Cardiac septum (tissue), 1 donor: ENCODE results near the gene TEX101. TPM values are rescaled to one million over a fixed set of nuclear protein-coding genes. Genes with fewer than 3 reads are reported as not detected.
"Not testable (repeated sequence)": the region's sequence is repeated elsewhere in the genome, so short reads cannot be mapped to it uniquely, and the experiment has no call there.

Experiments used
- DNase-seq: peaks from one replicate; pipeline ENCODE4 v3.0.0-alpha.2; 2020; ENCODE audit warnings: low spot score
- intact Hi-C: fragments of 100-400 bp; cut with DNase I; formaldehyde crosslinking; loops from one replicate; pipeline ENCODE4 v1.14.0; 2022
- total RNA-seq: library from RNA; stranded (reverse); fragmentation: NEBNext Ultra II Directional; extraction: Animal tissue kit (Norgen Biotek cat#: 25700); gene quantifications from one replicate; pipeline ENCODE4 v1.2.1, GENCODE V29; 2021
- donor health status: DM: no; HTN: no; CAD: no.

TEX101 gene
- total RNA-seq, 1 donor from 2014 or later, result not detected

DNA sequence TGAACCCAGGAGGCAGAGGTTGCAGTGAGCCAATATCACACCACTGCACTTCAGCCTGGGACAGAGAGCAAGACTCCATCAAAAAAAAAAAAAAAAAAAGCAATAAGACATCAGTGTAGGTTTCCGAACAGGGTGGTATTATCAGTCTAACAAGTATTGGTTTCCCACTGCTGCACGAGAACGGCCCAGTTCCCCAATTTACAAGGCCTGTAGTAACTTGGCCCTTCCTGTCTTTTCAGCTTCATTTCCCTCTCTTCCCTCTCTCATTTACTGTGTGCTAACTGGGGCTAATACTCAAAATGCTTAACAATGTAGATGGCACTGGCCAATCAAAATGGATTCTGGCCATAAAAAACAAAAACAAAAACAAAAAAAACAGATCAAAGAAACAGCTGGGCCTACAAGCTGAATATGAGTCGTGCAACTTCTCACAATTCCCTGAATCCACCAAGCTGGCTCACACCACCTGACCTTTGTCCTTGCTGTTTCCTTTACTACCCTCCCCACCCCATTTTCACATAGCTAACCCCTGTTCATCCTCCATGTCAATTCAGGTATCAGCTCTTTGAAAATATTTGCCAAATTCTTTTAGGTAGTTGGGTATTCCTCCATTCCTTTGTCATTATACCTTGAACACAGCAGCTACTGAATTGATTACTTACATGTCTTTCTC, 2.4 kb downstream of the TEX101 start:
- intact Hi-C loops, result no loop called here
- no peak for DNase-seq

DNA sequence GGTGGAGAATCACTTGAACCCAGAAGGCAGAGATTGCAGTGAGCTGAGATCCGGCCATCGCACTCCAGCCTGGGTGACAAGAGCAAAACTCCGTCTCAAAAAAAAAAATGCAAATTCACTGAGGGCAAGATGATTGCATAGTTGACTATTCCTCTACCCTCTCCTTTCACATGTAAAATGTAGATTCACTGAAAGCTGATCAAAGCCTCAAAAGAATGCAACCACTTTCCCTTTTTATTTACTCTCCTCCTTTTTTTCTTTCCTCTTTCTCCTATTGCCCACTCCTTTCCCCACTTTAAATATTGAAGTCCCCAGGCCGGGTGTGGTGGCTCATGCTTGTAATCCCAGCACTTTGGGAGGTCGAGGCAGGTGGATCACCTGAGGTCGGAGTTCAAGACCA, 6.3 kb downstream of the TEX101 start:
- DNase-seq, result no peak
- intact Hi-C loops, result no loop called here

DNA sequence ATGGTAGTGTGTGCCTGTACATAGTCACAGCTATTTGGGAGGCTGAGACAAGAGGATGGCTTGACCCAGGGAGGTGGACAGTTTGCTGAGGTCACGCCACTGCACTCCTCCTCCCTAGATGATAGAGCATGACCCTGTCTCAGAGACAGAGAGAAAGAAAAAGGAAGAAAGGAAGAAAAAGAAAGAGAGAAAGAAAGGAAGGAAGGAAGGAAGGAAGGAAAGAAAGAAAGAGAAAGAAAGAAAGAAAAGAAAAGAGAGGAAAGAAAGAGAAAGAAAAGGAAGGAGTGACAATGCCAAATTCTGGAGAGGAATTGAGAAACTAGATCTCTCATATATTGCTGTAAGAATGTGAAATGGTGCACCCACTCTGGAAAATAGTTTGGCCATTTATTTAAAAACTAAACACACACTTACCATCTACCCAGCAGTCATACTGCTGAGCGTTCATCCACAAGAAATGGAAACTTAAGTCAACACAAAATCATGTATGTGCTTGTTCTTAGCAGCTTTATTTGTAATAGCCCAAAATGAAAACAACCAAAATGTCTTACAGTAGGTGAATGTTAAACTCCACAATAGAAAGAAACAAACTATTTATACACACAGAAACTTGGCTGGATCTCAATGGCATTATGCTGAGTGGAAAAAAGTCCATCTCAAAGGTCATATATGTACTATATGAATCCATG, 7.5 kb downstream of the TEX101 start:
- intact Hi-C loops, result no loop called here
- DNase-seq, result no peak

DNA sequence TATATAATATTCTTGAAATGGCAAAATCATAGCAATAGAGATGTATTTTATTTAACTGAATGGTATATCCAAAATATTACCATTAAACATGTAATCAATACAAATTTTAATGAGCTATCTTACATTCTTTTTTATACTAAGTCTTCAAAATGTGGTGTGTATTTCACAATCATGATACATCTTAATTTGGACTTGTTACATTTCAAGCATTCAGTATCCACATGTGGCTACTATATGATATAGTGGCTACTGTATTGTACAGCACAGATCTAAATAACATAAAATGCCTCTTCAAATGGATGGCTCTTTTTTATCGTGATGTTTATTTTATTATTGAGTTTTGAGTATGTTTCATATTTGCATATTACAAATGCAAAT, 8.0 kb downstream of the TEX101 start:
- intact Hi-C loops, result no loop called here
- DNase-seq, result no peak

DNA sequence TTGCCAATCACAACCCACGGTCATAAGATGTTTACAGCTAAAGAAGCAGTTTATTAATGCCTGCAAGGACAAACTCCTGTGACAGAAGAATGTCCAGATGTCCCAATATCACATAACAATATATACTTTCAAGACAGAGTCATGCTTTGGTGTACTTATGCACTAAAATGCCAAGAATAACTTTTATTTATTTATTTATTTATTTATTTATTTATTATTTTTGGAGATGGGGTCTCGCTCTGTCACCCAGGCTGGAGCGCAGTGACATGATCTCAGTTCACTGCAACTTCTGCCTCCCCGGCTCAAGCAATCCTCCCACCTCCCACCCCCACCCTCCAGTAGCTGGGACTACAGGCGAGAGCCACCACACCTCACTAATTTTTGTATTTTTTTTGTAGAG, 9.1 kb downstream of the TEX101 start:
- no peak for DNase-seq
- intact Hi-C loops, result no loop called here

DNA sequence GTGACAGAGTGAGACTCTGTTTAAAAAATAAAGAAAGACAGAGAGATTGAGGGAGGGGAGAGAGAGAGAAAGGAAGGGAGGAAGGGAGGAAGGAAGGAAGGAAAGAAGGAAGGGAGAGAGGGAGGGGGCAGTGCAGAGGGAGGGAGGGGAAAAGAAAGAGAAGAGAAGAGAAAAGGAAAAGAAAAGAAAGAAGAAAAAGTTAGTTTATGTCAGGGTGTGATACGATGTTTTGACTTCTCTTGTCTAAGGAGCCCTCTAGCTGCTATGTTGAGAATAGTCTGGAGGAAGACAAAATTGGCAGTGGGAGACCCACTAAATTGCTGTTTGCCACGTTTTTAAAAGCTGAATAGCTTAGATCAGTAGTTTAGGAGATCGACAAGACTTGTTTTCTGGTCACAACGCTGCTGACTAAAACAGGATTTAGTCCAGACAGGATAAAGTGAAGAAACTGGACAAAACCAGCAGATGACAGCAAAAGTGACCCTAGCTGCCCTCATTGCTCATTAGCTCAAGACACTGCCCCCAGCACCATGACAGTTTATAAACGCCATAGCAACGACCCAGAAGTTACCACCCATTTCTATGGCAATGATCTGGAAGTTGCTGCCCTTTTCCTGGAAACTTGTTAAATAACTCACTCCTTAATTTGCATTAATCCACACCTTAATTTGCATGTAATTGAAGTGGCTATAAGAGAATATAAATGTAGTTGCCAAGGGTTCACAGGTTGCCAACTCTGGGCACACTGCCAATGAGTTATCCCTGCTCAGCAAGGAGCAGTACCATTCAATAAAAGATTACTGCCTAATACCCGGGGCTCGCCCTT, 11.1 kb downstream of the TEX101 start:
- intact Hi-C loops, result no loop called here
- DNase-seq, result no peak

DNA sequence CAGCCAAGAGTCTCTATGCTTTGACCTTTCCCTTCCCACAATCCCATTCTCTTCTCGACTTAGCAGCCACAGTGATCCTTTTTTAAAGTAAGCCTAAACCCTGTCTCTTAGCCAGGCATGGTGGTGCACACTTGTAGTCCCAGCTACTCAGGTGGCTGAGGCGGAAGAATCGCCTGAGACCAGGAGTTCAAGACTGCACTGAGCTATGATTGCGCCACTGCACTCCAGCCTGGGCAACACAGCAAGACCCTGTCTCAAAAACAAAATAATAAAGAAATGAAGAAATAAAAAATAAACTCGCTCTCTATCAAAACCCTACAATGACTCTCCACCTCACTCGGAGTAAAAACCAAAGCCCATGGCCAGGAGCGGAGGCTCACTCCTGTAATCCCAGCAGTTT, 14.7 kb downstream of the TEX101 start:
- no peak for DNase-seq
- intact Hi-C loops, result no loop called here

DNA sequence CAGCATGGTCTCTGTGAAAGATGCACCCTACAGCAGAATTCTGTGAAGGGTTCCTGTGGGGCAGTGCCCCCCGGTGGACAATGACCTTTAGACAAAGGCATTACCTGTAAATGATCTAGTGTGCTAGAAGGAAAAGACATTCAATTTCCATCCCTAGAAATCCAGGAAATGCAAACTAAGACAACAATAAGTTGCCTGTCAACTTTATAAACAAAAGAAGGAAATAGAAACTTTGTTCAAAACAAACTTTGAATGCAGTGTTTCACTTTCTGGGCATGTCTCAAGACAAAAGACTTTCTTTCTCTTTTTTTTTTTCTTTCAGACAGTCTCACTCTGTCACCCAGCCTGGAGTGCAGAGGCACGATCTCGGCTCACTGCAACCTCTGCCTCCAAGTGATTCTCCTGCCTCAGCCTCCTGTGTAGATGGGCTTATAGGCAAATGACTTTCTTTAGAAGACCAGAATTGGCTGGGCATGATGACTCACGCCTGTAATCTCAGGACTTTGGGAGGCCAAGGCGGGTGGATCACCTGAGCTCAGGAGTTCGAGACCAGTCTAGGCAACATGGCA, 15.5 kb downstream of the TEX101 start:
- intact Hi-C loops, result no loop called here
- DNase-seq, result no peak

DNA sequence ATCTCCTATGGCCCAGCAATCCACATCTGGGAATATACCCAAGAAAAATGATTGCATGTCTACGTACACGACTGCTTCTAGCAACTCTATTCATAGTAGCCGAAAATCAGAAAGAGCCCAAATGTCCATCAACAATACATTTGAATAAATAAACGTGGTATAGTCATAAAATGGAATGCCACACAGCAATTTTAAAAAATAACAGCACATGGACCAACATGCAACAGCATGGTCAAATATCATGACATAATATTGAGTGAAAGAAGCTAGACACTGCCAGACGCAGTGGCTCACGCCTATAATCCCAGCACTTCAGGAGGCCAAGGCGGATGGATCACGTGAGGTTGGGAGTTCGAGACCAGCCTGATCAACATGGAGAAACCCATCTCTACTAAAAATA, 16.3 kb downstream of the TEX101 start:
- DNase-seq, result no peak
- intact Hi-C loops, result no loop called here

DNA sequence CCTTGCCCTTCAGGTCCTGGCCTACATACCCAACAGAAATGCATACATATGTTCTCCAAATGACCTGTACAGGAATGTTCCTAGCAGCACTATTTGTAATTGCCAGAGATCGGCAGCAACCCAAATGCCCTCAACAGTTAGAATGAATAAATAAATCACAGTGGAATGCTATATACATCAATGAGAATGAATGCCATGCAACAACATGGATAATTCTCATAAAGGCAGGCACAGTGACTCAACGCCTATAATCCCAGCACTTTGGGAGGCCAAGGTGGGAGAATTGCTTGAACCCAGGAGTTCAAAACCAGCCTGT, 18.6 kb downstream of the TEX101 start:
- intact Hi-C loops, result no loop called here
- DNase-seq, result no peak

DNA sequence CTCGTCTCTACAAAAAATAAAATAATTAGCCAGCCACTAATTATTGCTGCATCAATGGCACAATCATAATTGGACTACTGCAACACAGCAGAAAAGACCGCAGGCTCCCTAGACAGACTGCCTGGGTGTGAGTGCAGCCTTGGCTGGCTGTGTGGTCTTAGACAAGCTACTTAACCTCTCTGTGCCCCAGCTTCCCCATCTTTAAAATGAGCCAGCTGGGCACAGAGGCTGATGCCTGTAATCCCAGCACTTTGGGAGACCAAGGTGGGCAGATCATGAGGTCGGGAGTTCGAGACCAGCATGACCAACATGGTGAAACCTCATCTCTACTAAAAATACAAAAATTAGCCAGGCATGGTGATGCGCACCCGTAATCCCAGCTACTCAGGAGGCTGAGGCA, 19.0 kb downstream of the TEX101 start:
- no peak for DNase-seq
- intact Hi-C loops, result no loop called here

DNA sequence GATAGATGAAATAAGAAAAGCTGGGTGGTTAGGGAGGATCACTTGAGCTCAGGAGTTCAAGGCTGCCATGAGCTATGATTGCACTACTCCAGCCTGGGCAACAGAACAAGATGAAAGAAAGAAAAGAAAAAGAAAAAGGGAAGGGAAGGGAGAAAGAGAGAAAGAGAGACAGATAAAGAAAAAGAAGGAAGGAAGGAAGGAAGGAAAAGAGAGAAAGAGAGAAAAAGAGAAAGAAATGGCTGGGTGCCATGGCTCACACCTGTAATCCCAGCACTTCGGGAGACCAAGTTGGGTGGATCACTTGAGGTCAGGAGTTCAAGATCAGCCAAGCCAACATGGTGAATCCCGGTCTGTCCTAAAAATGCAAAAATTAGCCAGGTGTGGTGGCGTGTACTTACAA, 21.1 kb downstream of the TEX101 start:
- DNase-seq, result no peak
- intact Hi-C loops, result no loop called here

DNA sequence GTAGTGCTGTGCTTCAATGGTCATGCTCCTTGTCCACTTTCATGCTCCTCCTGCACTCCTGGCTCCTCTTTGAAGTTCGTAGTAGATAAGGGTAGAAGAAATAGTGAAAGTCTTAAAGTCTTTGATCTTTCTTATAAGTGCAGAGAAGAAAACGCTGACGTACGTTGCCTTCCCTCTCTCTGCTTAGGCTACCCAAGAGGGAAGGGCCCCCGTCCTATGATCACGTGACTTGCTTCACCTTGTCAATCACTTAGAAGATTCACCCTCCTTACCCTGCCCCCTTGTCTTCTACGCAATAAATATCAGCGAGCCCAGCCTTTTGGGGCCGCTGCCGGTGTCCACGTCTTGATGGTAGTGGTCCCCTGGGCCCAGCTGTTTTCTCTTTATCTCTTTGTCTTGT, 22.6 kb downstream of the TEX101 start:
- intact Hi-C loops, result not testable (repeated sequence)

DNA sequence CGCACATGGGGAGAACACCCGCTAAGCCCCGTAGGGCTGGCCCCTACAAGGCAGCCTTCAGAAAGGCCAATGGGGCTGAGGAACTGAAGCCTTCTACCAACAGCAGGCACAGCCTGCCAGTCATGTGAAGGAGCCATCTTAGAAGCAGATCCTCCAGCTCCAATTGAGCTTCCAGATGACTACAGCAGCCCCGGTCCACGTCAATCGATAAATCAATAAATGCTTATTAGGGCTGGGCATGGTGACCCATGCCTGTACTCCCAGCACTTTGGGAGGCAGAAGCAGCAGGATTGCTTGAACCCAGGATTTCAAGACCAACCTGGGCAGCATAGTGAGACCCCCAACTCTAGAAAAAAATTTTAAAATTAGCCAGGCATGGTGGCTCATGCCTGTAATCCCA, 23.0 kb downstream of the TEX101 start:
- intact Hi-C loops, result no loop called here
- DNase-seq, result no peak

More for the DNA sequence above, 22.6 kb downstream of the TEX101 start:
- not testable (repeated sequence) for DNase-seq

DNA sequence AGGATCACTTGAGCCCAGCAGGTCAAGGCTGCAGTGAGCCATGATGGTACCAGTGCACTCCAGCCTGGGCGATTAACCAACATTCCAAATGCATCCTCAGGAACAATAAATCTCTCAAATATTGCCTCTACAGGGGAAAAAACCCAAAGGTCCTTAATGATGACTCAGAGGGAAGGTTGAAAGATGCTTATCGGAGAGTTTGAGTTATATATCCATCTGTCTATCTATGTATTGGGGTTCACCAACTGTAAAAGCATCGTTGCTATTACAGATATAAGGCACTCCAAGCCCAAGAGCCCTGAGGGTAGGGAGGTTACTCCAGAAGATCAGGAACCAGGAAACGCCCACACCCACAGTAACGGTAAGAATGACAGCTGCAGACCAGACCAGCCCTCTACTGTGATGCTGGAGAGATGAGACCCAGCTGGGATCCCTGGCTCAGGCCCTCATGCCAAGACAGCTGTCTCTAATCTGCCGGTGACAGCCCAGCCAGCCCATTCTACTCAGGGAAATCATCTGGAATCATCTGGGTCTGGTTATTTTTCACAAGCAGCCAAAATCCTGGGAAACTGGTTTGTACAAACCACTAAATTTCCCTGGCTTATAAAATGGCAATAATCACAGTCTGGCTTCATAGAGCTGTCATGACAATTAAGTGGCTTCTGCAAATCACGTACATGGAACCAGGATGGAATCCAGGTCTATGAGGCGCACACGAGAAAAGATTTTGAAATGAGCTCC, 23.8 kb downstream of the TEX101 start:
- intact Hi-C loops, result no loop called here
- DNase-seq, result no peak

DNA sequence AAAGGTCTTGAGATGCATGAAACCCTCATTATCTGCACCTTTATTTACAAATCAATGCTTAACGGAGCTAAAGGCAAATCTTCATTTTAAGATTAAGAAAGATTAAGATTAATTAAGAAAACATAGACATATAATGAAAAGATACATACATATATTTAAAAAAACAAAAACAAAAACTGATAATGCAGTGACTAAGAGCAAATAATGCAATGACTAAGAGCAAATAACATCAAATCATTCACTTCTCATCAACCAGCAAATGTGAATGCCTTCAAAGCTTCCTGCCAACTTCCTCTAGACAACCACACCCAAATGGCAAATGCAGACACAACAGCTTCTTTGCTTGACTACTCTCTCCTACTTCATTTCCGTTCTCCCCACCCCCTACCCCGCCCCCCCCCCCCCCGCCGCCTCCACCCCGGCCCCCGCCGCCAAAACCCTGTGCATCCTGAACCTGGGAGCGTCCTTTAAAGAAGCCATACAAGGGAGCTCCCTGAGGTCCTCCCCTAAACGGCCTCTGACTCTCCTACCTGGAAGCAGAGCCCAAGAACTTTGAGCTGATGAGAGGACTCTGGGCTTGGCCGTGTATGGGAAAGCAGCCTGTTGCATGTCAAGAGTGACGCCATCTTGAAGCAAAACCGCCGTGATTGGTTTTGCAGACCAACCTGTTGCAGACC, 24.5 kb downstream of the TEX101 start:
- no peak for DNase-seq
- intact Hi-C loops, result no loop called here

DNA sequence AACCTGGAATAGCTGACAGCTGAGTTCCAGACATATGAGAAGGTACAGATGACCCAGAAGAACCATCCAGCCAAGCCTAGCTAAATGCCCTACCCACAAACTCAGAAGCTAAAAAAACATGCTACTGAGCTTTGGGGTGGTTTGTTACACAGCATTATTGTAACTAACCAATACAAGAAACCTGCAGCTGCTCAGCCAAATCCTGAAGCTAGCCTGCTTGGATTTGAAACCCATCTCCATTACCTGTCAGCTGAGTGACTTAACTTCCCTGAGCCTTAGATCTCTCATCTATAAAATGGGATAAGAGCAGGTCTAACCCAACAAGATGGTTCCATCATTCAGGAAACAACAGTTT, 25.0 kb downstream of the TEX101 start:
- intact Hi-C loops, result no loop called here
- DNase-seq, result no peak

DNA sequence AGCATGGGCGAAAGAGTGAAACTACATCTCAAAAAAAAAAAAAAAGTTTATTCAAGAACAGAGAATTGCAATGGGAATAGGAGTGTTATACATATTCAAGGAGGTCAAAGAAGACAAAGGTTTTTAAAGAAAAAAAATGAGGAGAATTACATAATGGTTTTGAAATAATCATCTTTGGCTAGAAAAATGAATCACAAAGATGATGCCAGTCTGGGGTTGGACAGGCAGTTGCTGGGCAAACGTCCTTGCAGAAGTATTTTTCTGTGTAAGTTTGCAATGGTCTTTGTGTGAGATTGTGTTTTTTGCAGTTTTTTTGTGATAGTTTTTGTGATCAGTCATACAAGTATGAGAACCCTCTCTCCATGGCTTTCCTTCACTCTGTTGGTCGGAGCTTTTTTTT, 27.0 kb downstream of the TEX101 start:
- intact Hi-C loops, result no loop called here
- DNase-seq, result no peak

DNA sequence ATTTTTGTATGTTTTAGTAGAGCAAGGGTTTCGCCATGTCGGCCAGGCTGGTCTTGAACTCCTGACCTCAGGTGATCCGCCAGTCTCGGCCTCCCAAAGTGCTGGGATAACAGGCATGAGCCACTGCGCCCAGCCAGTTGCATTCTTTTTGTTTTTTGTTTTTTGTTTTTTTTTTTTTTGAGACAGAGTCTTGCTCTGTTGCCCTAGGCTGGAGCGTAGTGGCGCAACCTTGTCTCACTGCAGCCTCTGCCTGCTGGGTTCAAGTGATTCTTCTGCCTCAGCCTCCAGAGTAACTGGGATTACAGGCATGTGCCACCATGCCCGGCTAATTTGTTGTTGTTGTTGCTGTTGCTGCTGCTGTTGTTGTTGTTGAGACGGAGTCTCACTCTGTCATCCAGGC, 29.4 kb downstream of the TEX101 start:
- intact Hi-C loops, DNase-seq: not testable (repeated sequence)
